C4-2B (cell line): ENCODE data around the gene RHBDL1.

Experiments
- H3K27ac ChIP-seq: fragments of 450-650 bp; 2 replicates; pipeline ENCODE4 v1.5.1; 2017
- CTCF ChIP-seq: fragments of 450-650 bp; conservative IDR thresholded peaks from 2 replicates; pipeline ENCODE4 v1.5.1; 2017; ENCODE audit warnings: mild to moderate bottlenecking
- ZFX ChIP-seq: fragments of 450-650 bp; IDR thresholded peaks from 2 replicates; pipeline ENCODE4 v1.6.1; 2017

RHBDL1 gene

DNA sequence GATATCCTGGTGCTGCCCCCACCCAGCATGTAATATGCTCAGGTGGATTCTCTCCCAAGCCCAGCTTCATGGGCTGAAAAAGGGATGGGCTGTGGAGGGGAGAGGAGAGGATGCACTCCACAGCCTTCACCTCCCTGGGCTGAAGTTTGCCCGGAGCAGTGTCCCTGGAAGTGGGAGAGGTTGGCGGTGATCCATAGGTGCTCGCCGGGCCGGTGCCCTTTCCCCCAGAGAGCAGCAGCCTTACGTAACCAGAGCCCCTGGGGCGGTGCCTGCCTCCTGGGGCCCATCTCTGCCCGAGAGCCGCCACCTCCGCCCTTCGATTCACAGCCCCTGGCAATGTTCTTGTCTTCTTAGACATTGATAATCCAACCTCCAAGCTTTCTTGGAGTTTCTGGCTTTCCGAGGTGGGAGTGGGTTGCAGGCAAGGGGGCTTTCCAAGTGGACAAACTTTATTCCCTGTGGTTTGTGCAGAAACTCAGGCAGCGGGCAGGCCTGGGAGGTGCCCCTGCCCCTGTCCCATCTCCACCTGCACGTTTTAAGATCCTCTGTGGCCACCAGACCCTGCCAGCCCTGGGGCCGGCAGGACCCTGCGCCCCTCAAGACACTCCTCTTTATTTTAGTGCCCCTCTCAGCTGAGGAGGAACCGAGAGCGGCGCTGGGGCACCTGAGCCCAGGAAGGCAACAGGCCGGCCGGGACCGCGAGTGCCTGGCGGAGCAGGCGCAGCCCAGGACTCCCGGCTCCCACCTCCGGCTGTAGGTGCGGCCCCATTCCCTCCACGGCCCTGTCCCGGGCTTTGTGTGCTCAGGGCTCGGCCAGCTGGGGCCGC is 29.4 kb upstream of the RHBDL1 start:
- H3K27ac ChIP-seq, result peak overlapping the region; percentile 99
- TF ChIP-seq CTCF (no peak), ZFX (no peak)

- H3K27ac ChIP-seq, result peak overlapping the region; percentile 99
- no peak for TF ChIP-seq CTCF
- TF ChIP-seq ZFX, result no peak
Measured at GRCh38 chr16:646679-647172, 28.7 kb upstream of the RHBDL1 start.

- no peak for TF ChIP-seq CTCF
- TF ChIP-seq ZFX, result no peak
- peak overlapping the region; percentile 99 for H3K27ac ChIP-seq
Measured at GRCh38 chr16:647173-647902, 28.1 kb upstream of the RHBDL1 start.

- TF ChIP-seq CTCF (peak; percentile 88), ZFX (no peak)
- H3K27ac ChIP-seq, result peak overlapping the region; percentile 99
Measured at GRCh38 chr16:648071-648780, 27.2 kb upstream of the RHBDL1 start.

DNA sequence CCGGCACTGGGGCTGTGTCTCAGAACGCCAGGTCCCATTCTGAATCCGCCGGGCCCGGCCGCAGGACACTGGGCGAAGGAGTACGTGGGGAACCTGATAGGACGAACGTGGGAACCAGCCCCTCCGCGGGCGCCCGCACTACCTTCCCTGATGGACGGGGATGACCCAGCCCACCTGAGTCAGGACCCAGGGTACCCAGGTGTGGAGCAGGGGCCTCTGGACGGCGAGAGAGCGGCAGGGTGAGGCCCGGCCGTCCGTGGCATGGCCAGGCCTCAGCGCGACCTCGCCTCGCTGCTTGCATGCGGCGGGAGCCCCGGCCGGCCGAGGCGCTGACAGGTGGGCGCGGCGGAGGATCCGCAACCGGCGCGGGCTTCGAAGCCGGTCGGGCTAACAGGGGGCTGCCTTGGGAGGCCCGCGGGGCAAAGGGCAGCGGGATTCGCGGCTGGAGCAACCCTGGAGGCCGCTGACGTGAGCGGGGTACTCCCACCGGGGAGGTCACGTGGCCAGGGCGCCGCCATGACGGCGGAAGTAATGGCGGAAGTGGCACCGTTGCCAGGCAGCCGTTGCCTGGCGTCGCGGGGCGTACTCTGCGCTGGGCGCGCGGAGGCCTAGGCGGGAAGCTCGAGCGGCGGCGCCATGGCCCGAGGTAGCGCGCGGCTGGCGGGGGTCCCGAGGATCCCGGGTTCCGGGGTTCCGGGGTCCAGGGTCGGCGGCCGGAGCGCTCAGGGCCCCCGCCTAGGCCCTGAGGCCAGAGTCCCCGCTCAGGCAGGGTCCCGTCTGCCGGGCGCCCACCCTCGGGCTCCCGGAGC is 26.5 kb upstream of the RHBDL1 start, which contains the start of gene WDR90:
Gene WDR90, plus strand, starts transcription at position 585 of the 809 bp plus-strand sequence. Its CDS starts 52 bp downstream, at position 637.
- peak within 1 kb of the TSS; percentile 99 for H3K27ac ChIP-seq
- TF ChIP-seq ZFX (peak; percentile 95), CTCF (no peak)

DNA sequence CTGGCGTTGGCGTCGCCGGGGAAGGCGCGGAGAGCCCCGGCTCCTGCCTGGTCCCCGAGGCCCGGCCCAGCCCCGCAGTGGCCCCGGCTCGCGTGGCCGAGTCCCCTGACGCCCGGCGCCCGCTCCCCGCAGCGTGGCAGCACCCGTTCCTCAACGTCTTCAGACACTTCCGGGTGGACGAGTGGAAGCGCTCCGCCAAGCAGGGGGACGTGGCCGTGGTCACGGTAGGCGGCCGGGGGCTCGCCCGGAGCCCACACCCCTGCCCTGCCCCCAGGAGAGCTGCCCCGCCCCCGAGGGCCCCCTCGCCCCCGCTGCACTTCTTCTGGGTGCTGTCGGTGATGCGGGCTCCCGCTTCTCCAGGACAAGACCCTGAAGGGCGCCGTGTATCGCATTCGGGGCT is 25.8 kb upstream of the RHBDL1 start:
- H3K27ac ChIP-seq, result peak overlapping the region; percentile 99
- TF ChIP-seq ZFX, result no peak
- TF ChIP-seq CTCF, result no peak
